B cell (primary cell): ENCODE measurements around the gene MYH14.

ENCODE experiments used
- EZH2 ChIP-seq: IDR thresholded peaks from 2 replicates; pipeline ENCODE4 v1.6.1; 2012; ENCODE audit warnings: borderline replicate concordance, low read depth, mild to moderate bottlenecking, moderate library complexity, low read length; ENCODE audit not compliant: insufficient read depth, poor library complexity, severe bottlenecking
- TF ChIP-seq, protein P1 (sequence below): fragments of 200-600 bp; IDR thresholded peaks from one replicate; pipeline ENCODE4 v1.8.0; 2022; ENCODE audit warnings: antibody characterized with exemption, mild to moderate bottlenecking

GRCh38 chr19:50340331-50340730 lies 136.9 kb downstream of the MYH14 start:
- TF ChIP-seq, protein P1, sequence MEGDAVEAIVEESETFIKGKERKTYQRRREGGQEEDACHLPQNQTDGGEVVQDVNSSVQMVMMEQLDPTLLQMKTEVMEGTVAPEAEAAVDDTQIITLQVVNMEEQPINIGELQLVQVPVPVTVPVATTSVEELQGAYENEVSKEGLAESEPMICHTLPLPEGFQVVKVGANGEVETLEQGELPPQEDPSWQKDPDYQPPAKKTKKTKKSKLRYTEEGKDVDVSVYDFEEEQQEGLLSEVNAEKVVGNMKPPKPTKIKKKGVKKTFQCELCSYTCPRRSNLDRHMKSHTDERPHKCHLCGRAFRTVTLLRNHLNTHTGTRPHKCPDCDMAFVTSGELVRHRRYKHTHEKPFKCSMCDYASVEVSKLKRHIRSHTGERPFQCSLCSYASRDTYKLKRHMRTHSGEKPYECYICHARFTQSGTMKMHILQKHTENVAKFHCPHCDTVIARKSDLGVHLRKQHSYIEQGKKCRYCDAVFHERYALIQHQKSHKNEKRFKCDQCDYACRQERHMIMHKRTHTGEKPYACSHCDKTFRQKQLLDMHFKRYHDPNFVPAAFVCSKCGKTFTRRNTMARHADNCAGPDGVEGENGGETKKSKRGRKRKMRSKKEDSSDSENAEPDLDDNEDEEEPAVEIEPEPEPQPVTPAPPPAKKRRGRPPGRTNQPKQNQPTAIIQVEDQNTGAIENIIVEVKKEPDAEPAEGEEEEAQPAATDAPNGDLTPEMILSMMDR: no peak
- TF ChIP-seq EZH2: no peak
